NCI-H345 treated with DMSO at 0.1 percent for 48 hours (cell line): ENCODE measurements around the gene PPCDC.

Experiments
- DNase-seq: peaks from one replicate; lab custom pipeline; 2025; ENCODE audit not compliant: unreplicated experiment; lab: John Stamatoyannopoulos, UW

PPCDC gene, protein sequence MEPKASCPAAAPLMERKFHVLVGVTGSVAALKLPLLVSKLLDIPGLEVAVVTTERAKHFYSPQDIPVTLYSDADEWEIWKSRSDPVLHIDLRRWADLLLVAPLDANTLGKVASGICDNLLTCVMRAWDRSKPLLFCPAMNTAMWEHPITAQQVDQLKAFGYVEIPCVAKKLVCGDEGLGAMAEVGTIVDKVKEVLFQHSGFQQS

DNA sequence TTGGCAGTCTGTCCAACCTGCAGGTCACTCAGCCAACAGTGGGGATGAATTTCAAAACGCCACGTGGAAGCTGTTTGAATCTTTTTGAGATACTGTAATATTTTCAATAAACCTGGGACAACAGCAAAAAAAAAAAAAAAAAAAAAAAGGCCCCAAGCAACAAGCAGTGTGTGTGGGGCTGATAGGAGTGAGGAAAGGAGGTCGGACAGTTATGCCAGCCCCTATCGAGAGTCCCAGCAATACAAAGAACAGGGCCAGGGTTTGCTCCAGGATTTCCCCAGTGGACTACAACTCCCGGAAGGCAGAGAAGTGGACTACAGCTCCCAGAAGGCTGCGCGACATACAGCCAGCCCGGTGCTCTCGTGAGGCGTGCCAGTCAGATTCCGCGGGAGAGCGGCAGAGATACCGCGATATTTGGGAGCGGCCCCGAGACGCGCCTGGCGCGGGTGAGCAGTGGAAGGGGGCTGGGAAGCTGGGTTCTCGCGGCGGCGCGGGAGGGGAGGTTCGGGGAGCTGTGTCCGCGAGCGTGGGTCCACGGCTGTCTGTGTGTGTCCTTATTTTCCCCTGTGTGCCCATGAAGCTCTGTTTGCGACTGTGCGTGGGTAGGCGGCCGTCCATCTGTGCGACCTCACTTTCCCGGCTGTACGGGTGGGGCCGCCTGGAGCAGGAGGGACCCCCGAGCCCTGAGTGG lies at the start of gene PPCDC:
Gene PPCDC (plus strand): TSS at position 410 of the 691 bp plus-strand sequence. CDS start 4,729 bp downstream, outside the sequence.
- peak; percentile 81 for DNase-seq

DNA sequence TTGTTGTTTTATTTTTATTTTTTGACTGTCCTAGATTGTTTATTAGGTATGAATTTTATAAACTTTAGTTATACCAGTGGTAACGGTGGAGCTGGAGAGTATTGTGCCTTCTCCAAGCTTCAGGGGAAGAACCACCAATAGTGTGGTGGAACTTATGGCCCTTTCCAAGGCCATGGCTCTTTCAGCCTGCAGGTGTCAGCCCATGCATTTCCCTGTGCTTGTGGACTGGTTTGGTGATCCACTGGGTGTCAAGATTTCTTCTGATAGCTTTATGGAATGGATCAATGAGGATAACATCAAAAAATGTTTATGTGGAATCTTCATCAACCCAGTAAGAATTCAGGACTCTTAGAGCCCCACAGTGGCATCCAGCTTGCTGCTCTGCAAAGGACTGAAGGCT lies 47.2 kb upstream of the PPCDC start:
- DNase-seq: no peak

DNA sequence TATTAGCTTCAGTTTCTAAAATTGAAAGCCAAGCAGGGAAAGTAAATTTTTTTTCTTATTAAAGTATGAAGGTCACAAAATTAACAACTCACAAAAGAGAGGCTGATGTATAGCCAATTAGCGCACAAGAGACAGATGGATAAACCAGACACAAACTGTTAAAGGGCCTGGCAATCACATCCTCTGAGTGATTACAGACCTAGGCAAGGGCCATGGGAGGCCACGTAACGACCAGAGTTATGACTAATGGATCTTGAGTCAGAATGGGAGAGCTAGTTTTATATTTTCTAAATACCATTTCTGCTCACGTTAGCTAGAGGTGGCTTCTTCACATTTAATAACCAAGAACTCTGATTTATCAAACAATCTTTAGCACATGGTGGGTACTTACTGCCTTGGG lies 45.8 kb upstream of the PPCDC start:
- no peak for DNase-seq

DNA sequence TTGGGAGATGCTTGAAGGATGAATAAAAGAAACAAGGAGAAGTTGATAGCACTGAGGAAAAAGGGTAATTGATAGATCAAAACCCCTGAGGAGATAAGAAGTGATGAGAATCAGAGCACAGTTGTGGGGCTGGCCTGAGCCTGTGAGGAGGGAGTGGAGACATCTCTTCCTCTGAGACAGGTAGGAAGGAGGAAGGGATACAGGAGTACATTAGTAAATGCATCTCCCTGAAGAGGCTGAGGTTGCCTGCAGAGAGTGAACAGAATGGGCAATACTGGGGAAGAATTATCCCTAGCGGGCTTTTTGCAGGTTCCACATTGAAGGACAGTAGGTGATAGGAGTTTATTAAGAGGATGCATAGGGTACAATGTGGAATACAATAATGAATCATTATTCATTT lies 45.3 kb upstream of the PPCDC start:
- DNase-seq: no peak

DNA sequence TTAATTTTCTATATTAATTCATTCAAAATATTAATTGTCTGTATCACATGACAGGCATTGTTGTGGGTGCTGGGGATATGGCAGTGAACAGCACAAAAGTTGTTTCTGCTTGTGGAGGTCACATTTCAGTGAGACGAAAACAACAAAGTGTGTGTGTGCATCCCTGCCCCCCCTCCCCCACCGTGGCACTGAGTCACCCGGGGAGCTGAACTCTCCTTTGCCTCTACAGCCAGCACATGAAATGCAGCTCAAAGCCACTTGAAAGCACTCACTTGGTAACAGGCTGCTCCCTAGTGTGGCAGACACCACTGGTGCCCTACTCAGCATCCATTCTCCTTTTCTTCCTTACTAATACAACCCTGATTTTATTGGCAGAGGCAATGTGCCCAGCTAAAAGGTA lies 44.9 kb upstream of the PPCDC start:
- no peak for DNase-seq

DNA sequence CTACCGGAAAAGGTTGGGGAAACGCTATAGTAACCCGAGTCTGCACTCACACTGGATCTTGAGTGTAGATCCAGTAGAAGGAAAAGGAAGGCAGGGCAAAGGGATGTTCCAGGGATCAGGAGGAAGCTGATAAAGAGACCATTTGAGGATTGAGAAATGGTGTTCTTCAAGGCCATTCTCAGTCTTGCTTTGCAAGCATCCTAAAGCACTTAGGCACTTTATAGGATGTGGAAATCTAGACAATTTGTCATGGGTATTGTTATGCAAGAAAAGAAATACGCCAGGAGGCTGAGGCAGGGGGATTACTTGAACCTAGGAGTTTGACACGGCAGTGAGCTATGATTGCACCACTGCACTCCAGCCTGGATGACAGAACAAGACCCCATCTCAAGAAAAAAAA lies 41.2 kb upstream of the PPCDC start:
- DNase-seq: no peak

DNA sequence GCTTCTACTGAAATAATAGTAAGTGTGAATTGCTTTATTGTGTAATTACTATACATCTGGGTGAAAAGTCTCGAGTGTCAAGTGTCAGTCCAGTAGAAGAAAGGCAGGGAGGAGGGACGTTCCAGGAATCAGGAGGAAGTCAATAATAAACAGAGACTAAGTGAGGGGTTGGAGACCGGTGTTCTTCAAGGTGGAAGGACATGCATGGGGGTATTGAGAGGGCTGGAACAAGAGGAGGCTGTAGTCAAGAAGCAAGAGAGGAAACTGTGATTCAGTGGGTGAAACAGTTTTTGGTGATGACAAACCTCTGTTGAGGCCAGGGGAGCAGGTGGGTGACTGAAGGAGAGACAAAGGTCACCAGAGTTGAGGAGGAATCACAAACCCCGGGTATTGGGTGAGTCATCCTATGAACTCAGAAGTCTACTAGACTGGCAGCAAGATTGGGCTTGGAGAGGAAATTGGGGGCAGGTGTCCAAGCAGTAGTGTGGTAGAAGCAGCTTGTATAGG lies 39.6 kb upstream of the PPCDC start:
- no peak for DNase-seq

DNA sequence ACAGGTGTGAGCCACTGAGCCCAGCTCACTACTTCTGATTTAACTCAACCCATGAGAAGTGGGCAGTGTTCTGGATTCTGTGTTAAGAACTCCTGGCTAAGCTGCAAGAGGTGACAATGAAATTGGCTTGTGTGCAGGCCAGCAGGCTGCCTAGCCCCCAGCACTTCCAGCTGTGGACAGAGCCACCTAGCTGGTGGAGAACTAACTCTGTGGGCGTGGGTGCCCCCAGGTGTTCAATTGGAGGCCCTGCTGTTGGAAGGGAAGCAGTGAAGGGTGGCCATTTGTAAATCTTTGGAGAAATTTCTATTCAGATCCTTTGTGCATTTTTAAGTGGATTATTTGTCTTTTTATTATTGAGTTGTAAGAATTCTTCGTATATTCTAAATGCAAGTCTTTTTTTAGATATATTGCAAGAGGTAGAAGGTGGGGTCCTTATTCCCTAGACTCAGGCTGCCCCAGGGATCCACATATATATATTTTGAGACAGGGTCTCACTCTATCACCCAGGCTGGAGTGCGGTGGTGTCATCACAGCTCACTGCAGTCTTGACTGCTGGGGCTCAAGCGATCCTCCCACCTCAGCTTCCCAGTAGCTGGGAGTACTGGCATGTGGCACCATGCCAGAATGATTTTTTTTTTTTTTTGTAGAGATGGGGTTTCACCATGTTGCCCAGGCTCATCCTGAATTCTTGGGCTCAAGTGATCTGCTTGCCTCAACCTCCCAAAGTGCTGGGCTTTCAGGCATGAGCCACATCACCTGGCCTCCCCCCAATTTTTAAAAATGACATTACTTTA lies 35.2 kb upstream of the PPCDC start:
- no peak for DNase-seq

DNA sequence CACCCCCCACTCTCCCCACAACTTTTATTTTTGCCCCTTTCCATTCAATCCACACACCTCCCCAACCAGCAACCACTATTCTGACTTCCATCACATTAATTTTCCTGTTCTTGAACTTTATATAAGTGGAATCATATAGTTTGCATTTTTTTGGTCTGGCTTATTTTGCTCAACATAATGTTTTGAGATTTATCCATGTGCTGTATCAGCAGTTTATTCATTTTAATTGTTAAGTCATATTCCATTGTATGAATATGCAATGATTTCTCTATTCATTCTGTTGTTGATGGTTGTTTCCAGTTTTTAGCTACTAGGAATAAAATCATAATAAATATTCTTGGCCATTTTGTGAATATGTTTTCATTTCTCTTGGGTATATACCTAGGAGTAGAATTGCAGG lies 33.9 kb upstream of the PPCDC start:
- DNase-seq: no peak

DNA sequence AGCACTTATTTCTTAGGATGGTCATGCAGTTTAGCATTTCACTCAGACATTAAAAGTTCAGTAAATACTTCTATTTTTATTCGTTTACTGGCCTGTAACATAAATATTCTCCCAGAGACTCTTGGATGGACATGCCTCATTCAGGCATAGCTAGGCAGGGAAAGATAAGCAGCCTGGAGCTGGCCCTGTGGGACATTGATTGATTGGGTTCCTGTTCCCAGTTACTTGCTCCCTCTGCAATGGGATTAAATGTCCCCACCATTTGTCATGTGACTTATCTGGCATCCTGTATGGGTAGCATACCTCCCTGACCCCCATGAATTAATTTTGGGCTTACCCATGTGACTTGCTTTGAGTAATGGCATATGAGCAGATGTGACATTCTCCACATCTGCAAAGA lies 30.8 kb upstream of the PPCDC start:
- no peak for DNase-seq

DNA sequence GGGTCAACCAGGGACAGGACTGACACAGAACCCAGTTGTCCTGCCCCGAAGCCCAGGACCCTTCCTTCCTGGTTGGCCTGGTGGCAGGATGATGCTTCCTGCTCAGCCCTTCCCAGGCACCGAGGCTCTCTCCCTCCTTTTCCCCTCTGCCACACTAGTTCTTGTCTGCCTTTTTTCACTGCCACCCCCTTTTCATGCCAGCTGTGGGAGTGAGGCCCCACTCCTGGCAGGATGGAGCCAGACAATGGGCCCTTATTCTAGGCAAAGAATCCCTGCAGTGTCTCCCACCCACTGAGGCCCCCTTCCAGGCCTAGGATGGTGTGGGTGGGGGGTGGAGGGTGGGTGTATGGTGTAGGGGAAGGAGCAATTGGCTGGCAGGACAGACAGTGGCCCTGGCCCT lies 29.2 kb upstream of the PPCDC start:
- no peak for DNase-seq

DNA sequence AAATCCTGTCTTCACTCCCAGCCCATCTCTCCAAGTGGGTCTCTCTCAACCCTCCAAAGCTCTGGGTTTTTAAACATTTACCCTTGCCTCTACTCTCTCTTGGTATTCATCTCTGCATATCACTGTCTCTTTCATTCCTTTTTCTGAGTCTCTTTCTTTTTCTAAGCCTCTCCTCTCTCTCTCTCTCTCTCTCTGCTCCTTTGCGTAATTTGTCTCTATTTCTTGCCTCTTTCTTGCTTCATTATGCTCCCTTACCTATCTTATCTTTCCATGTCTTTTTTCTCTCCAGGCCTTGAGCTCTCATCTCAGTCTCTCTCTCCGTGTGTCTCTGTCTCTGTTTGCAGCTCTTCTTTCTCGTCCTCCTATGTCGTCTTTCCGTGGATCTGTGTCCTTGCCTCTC lies 28.7 kb upstream of the PPCDC start:
- DNase-seq: no peak

DNA sequence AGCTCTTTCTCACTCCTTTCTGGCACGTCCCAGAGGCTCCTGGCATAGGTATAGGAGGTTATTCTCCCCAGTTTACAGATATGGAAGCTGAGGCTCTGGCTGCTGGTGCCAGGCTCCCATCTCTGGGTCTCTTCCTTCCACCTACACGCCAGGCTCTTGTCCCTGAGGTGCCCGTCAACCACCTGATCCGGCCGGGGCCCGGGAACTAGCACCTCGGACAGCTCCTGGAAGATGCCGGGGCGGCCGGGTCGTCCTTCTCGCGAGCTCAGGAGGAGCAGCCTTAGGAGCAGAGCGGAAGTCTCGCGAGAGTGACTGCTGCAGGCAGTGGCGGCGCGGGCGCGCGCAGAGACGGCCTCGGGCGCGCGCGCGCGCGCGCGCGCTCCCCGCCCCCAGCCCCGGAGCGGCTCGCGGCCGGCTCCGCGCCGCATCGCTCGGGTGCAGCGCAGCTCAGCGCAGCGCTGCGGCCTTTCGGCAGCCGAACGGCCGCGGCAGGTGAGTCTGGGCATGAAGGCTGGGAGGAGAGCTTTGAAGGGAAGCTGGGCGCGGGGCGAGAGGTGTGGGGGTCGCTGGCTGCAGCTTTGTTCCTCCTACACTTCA lies 28.1 kb upstream of the PPCDC start, which contains the start of gene SCAMP5:
Gene SCAMP5 (plus strand): TSS at position 382 of the 597 bp plus-strand sequence. CDS start 16,277 bp downstream, outside the sequence.
- DNase-seq: peak; percentile 82

DNA sequence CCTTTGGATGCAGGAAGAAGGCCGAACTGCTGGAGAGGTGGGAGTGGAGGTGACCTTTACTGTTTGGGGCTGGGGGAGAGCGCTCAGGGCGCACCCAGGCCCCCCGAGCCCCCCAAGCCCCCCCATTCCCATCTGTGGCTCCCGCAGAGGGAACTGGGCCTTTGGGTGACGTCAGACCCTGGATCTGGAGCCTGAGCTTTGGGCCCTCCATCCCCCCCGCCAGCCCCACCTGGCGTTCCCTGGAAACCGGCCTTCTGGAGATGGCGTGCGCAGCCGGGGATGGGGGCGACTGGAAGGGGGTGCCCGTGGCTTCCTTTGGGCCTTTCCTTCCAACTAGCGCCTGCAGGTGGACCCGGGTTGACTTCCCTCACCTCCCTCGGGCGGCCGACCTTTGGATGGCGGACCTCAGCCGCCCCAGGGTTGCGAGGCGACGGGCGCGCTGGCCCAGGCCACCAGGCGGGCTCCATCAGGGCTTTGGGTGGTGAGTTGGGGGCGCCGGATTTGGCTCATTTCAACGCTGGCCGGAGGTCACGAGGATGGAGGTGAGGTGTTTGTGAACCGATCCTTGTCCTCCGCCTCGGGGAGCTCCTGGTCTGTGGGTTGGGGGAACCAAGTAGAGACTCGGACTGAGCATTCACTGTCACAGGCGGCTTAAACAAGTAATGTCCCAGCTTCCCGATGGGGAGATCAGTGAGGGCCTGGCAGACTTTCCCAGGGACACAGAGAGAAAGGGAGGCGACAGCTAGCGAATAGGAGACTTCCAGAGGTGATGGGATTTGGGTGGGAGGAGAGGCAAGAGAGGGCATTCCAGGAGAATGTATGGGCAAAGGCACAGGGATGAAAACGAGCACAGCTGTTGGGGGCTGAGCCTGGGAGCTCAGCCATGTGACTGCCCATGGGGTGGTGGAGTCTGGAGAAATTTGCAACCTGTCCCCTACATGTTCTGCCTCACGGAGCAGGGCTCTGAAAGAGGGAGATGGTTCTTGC lies 27.3 kb upstream of the PPCDC start:
- DNase-seq: no peak

DNA sequence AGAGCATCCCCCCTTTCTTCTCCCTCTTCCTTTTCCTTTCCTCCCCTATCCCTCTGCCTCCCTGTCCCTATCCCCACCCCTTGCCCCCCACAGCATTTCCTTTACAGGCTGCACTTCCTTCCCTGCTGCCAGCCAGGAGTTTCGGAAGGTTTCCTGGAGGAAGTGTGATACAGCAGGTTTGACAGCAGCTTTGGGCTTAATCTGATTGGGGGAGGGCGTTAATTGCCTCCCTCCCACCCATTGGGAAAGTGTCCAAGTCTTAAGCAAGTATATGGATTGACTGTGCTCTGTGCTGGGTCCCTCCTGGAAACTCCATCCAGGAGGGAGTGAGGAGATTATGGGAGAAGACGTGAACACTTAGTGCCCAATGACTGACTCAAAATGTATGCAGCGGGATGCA lies 26.2 kb upstream of the PPCDC start:
- DNase-seq: no peak

DNA sequence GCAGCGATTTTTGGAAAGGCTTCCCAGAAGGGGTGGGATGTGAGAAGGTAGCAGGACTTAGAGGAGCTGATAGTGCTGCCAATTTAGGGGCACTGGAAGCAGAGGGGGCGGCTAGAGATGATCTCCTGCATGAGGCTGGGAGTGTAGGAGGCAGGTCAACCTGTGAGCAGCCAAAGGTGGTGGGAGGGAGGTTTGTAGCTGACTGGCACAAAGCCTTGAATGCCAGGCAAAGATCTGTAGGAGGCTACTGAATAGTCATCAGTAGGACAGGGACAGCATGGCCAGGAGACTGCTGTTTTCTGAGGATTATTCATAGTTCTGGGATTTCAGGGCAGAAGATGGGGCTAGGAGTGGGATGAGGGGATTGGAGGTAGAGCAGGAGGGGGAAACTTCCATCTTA lies 25.8 kb upstream of the PPCDC start:
- DNase-seq: no peak

DNA sequence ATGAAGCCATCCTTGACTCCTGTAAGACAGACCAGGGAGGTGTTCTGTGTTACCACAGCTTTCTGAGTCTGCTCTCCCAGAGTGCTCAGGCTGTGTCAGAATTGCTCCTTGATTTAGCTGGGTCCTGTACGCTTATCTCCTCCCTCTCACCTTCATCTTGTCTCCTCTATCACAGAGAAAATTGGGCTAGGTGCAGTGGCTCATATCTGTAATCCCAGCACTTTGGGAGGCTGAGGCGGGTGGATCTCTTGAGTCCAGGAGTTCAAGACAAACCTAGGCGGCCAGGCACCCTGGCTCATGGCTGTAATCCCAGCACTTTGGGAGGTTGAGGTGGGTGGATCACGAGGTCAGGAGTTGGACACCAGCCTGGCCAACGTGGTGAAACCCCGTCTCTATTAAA lies 22.1 kb upstream of the PPCDC start:
- no peak for DNase-seq

DNA sequence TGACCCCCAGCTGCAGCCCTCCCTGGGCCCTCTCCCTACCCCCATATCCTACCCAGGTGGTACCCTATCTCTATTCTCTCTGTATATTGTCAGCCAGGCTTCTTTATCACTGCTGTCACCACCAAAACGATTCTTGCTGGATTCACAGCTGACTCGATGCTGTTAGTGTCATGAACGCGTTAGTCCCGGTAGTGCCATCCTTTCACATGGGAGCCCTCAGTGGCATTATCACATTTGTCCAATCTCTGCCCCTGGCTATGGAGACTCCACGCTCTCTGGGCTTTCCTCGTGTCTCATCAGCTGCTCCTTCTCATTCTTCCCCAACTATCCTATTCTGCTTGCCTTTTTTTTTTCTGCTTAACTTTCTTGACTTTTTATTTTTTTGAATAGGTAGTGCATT lies 21.0 kb upstream of the PPCDC start:
- no peak for DNase-seq

DNA sequence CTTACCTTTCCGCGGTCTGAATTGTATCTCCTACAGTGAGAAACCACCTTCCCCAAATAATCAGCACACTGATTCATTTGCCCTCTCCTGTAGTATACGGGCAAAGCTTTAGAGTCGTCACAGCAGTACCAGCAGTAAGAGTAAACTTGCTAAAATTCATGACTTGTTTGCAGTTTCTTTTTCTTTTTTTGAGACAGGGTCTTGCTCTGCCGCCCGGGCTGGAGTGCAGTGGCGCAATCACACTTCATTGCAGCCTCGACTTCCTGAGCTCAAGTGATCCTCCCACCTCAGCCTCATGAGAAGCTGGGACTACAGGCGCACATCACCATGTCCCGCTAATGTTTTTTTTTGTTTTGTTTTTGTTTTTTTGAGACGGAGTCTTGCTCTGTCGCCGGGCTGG lies 16.2 kb upstream of the PPCDC start:
- DNase-seq: no peak

DNA sequence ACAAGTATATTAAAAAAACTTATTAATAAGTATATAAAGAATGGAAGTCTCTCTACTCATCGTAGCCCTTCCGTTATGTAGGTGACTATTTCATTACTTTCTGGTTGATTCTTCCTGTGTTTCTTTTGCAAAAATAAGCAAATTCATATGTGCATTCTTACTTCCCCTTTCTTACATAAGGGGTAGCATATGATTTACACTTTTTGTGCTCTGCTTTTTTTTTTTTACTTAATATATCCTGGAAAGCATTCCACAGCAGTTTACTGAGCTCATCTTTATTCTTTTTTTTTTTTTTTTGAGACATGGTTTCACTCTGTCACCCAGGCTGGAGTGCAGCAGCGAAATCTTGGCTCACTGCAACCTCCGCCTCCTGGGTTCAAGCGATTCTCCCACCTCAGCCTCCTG lies 15.2 kb upstream of the PPCDC start:
- DNase-seq: no peak
